GM12892 (cell line): Measurements from ENCODE around the gene CUL9.

Source experiments
- DNase-seq: peaks from one replicate; pipeline ENCODE4 v3.0.0; 2011; ENCODE audit not compliant: insufficient read length
- FAIRE-seq: peaks from 2 replicates; lab custom pipeline; 2011; peaks lifted over from hg19 to GRCh38; lab: Jason Lieb, UNC
- POLR2A ChIP-seq: IDR thresholded peaks from 2 replicates; pipeline ENCODE4 v1.6.1; 2011; ENCODE audit warnings: low read depth, low read length, control low read depth
- POLR2AphosphoS5 ChIP-seq: IDR thresholded peaks from 2 replicates; pipeline ENCODE4 v1.6.1; 2011; ENCODE audit warnings: low read depth, low read length, control low read depth
- TAF1 ChIP-seq: IDR thresholded peaks from 2 replicates; pipeline ENCODE4 v1.6.1; 2011; ENCODE audit warnings: low read depth, mild to moderate bottlenecking, control low read depth, low read length, borderline replicate concordance

CUL9 gene

DNA sequence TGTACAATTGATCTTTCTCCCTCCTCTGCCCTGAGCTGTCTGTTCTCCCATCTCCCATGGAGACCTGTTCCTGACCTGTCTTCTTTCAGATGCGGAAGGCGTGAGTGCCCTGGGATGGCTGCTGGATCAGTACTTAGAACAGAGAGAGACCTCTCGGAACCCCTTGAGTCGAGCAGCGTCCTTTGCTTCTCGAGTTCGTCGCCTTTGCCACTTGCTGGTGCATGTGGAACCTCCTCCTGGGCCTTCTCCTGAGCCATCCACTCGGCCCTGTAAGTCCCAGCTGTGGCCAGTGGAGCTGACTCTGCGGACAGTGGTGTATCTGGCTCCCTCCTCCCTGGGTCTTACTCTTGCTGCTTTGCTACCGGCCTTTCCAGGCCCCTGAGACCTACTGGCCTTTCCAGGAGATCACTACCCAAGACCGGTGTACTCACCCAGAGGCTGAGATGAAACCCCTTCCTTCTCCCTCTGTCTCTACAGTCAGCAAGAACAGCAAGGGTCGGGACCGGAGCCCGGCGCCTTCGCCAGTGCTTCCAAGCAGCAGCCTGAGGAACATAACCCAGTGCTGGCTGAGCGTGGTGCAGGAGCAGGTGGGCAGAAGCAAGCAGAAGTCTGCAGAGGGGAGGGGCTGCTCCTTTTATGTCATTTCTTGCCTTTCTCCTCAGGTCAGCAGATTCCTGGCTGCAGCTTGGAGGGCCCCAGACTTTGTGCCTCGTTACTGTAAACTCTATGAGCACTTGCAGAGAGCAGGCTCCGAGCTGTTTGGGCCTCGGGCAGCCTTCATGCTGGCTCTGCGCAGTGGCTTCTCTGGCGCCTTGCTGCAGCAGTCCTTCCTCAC, 22.5 kb downstream of the CUL9 start:
- TF ChIP-seq TAF1: no peak
- TF ChIP-seq POLR2AphosphoS5: no peak
- no peak for TF ChIP-seq POLR2A
- DNase-seq: no peak
- FAIRE-seq: no peak

DNA sequence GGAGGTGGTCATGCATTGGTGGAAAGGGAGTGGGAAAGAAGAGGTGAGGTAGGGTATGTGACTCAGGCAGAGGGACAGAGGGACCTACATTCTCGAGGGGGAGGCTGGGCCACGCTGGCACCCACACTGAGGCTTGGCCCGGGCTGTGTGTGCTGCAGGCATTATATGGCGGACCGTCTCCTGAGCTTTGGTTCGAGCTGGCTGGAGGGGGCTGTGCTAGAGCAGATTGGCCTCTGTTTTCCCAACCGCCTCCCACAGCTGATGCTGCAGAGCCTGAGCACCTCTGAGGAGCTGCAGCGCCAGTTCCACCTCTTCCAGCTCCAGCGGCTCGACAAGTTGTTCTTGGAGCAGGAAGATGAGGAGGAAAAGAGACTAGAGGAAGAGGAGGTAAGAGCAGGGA, 23.9 kb downstream of the CUL9 start:
- TF ChIP-seq POLR2A (no peak), POLR2AphosphoS5 (no peak), TAF1 (no peak)
- no peak for DNase-seq
- no peak for FAIRE-seq

DNA sequence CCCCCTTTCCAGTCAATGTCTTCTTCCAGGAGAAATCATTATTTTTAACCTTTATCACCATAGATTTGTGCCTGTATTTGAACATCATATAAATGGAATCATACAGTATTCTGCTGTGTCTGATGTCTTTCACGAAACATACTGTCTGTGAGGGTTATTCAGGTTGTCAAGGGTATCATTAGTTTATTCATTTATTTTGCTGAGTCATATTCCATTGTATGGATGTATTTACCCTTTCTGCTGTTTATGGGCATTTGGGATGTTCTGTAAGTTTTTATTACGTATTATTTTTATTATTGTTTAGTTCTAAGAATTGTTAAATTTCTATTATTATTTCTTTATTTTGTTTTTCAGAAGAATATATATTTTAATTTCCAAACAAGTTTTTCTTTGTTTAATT, 25.3 kb downstream of the CUL9 start:
- DNase-seq: no peak
- TF ChIP-seq TAF1 (no peak), POLR2AphosphoS5 (no peak), POLR2A (no peak)
- no peak for FAIRE-seq

DNA sequence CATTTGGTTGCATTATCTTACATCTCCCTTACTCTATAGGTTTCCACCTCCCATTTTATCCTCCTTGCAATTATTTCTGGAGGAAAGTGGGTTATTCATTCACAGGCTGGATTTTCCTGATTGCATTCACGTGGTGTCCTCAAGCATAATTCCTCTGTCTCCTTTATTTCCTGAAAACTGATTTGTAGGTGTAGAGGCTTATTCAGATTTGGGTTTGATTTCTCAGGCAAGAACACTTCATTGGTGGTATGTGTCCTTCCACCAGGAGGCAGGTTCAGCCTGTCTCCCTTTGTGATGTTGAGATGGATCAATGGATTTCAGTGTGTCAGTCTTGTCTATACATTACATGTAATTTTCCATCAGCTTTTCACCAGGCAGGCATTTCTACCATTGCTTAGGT, 30.0 kb downstream of the CUL9 start:
- FAIRE-seq: peak; percentile 46

DNA sequence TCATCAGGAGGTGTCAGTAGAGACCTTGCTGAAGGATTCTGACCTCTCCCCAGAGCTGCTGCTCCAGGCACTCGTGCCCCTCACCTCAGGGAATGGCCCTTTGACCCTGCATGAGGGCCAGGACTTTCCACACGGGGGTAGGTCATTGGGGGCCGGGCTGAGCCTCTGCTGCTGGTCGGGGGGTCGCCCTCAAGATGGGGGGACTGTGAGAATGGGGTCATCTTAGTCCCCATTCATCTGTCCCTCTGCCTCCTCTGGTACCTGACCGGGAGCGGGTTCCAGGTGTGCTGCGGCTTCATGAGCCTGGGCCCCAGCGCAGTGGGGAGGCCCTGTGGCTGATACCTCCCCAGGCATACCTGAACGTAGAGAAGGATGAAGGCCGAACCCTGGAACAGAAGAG, 31.4 kb downstream of the CUL9 start:
- no peak for TF ChIP-seq POLR2A
- no peak for TF ChIP-seq POLR2AphosphoS5
- no peak for TF ChIP-seq TAF1
- no peak for FAIRE-seq

More for the DNA sequence above, 30.0 kb downstream of the CUL9 start:
- no peak for TF ChIP-seq POLR2AphosphoS5
- TF ChIP-seq POLR2A: no peak
- TF ChIP-seq TAF1: no peak
- DNase-seq: no peak

DNA sequence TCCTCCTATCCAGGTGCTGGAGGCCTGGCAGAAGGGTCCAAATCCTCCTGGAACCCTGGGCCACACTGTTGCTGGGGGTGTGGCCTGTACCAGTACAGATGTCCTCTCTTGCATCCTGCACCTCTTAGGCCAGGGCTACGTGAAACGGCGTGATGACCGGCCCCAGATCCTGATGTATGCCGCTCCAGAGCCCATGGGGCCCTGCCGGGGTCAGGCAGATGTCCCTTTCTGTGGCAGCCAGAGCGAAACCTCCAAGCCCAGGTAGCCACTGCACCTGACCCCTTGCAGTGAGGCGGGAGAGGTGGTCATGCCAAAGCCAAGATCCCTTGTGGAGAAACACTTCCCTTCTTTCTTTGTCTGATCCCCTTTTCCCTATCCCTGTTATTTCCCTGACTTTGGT, 33.1 kb downstream of the CUL9 start:
- no peak for FAIRE-seq
- TF ChIP-seq POLR2A (no peak), POLR2AphosphoS5 (no peak), TAF1 (no peak)
- DNase-seq: no peak

More for the DNA sequence above, 31.4 kb downstream of the CUL9 start:
- DNase-seq: no peak

DNA sequence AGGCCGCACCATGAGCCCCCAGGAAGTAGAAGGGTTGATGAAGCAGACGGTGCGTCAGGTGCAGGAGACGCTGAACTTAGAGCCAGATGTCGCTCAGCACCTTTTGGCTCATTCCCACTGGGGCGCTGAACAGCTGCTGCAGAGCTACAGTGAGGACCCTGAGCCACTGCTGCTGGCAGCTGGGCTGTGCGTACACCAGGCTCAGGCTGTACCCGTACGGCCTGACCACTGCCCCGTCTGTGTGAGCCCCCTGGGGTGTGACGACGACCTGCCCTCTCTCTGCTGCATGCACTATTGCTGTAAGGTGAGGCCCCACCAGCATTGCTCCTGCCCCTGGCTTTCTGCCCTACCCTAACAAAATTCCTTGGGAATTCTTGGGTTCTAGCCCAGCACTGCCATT, 34.2 kb downstream of the CUL9 start:
- no peak for FAIRE-seq
- DNase-seq: no peak

DNA sequence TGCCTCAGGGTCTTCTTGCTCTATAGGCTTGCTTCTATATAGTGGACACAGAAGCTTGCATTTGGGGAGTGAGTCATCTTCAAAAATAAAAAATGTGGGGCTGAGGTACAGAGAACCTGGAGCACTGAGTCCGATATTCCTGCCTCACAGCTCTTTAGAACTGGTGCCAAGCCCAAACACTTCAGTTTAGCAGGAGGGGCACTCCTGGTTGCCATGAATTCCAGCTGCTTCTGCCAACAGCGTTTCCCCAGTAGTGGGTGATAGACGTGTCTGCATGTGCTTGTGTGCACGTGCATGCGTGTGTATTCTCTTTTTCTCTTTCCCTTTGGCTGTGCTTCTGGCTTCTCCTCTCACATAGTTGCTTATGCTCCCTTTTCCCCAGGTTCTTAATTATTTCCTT, 35.4 kb downstream of the CUL9 start:
- FAIRE-seq (no peak), DNase-seq (no peak)
- no peak for TF ChIP-seq POLR2A
- no peak for TF ChIP-seq TAF1
- no peak for TF ChIP-seq POLR2AphosphoS5

More for the DNA sequence above, 34.2 kb downstream of the CUL9 start:
- TF ChIP-seq POLR2AphosphoS5 (no peak), POLR2A (no peak), TAF1 (no peak)

DNA sequence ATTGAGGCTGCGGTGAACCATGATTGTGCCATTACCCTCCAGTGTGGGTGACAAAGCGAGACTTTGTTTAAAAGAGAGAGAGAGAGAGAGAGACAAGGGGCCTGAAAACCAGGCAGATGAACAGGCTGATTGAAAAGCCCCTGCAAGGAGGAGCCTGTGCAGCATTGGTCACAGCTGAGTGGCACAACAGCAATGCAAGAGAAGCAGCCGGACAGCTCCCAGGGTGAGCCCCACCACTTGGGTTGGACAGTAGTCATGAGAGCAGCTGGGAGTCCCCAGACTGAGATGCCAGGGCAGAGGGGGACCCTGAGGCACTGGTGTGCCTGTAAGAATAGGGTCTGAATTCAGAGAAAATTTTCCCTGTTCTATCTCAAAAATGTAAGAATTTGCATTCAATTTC, 37.1 kb downstream of the CUL9 start:
- TF ChIP-seq POLR2A (no peak), TAF1 (no peak), POLR2AphosphoS5 (no peak)
- DNase-seq (no peak), FAIRE-seq (no peak)

DNA sequence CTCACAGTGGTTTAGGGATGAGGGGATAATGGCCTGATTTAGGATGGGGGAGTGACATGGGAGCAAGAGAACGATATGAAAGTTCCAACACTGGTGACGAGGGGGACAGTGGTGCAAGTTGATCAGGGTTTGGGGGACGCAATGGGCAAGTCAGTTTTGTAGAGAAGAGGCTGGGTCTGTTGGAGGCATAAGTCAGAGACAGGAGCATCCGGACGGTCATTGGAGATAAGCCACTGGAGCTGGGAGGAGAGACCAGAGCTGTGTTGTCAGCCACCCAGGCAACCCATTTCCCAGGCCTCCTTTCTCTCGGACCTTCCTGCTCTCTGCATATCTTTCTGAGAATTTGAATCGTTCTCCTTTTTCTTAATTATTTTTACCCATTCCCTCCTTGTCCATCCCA, 37.8 kb downstream of the CUL9 start:
- TF ChIP-seq POLR2A: no peak
- TF ChIP-seq TAF1: no peak
- no peak for TF ChIP-seq POLR2AphosphoS5
- FAIRE-seq: no peak

DNA sequence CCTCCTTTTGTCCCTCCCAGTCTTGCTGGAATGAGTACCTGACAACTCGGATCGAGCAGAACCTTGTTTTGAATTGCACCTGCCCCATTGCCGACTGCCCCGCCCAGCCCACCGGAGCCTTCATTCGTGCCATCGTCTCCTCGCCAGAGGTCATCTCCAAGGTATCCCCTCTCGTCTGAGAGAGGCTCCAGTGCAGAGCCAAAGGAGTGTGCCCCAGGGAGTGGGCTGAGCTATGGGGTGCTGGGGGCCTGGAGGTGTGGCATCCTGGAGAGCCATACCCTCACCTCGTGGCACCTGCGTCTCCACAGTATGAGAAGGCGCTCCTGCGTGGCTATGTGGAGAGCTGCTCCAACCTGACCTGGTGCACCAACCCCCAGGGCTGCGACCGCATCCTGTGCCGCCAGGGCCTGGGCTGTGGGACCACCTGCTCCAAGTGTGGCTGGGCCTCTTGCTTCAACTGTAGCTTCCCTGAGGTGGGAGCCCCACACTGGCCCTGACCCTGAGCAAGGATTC, 38.5 kb downstream of the CUL9 start:
- TF ChIP-seq TAF1 (no peak), POLR2A (no peak), POLR2AphosphoS5 (no peak)
- DNase-seq (no peak), FAIRE-seq (no peak)

More for the DNA sequence above, 37.8 kb downstream of the CUL9 start:
- DNase-seq: no peak
